GM12875 (cell line): Measurements from ENCODE around the gene PLSCR1.

Experiments
- H3K4me3 ChIP-seq: one replicate; pipeline ENCODE4 v1.5.1; 2011; ENCODE audit warnings: low read depth, low read length, control low read depth
- CTCF ChIP-seq: IDR thresholded peaks from 2 replicates; pipeline ENCODE4 v1.5.1; 2011; ENCODE audit warnings: low read depth, mild to moderate bottlenecking, control low read depth, inconsistent platforms, low read length, moderate library complexity, borderline replicate concordance; ENCODE audit not compliant: insufficient read depth

The PLSCR1 gene

GRCh38 chr3:146473726-146474125 is 70.7 kb downstream of the PLSCR1 start:
- no peak for TF ChIP-seq CTCF
- no peak overlapping the region for H3K4me3 ChIP-seq

GRCh38 chr3:146472611-146473010 is 71.8 kb downstream of the PLSCR1 start:
- no peak overlapping the region for H3K4me3 ChIP-seq
- no peak for TF ChIP-seq CTCF

- TF ChIP-seq CTCF, result no peak
- no peak overlapping the region for H3K4me3 ChIP-seq
Measured at GRCh38 chr3:146471012-146471411, 73.4 kb downstream of the PLSCR1 start.

- H3K4me3 ChIP-seq, result no peak overlapping the region
Measured at GRCh38 chr3:146470425-146470990, 73.9 kb downstream of the PLSCR1 start.

GRCh38 chr3:146469150-146470017 is 75.0 kb downstream of the PLSCR1 start, which contains the start of gene PLSCR2:
Gene PLSCR2 (minus strand): TSS chr3:146469561. CDS start chr3:146459904, 9,657 bp downstream.
- TF ChIP-seq CTCF, result no peak
- H3K4me3 ChIP-seq, result peak within 1 kb of the TSS; percentile 56

More at GRCh38 chr3:146470425-146470990, 73.9 kb downstream of the PLSCR1 start:
- TF ChIP-seq CTCF, result no peak

GRCh38 chr3:146468671-146469149 is 75.7 kb downstream of the PLSCR1 start:
- no peak for TF ChIP-seq CTCF
- no peak overlapping the region for H3K4me3 ChIP-seq

GRCh38 chr3:146468234-146468633 is 76.2 kb downstream of the PLSCR1 start:
- TF ChIP-seq CTCF, result no peak
- H3K4me3 ChIP-seq, result no peak overlapping the region
